Suprapubic skin (tissue), 3 donors: ENCODE measurements around the gene WDFY2.

Experiments
- POLR2A ChIP-seq, 2 donors: fragments of 450-650 bp; IDR thresholded peaks; one replicate each; pipeline ENCODE4 v1.6.1; 2017; ENCODE audit warnings: antibody characterized with exemption in 2 of 2, mild to moderate bottlenecking in 2 of 2, moderate library complexity in 2 of 2
- TF ChIP-seq, protein P1 (sequence below), 2 donors: fragments of 200-600 bp in 1 of 2; fragments of 450-650 bp in 1 of 2; sonication (generic) in 1 of 2; IDR thresholded peaks; one replicate each; pipeline ENCODE4 v1.5.1; 2016 to 2019; ENCODE audit warnings: antibody characterized with exemption in 2 of 2, mild to moderate bottlenecking in 1 of 2, moderate library complexity in 1 of 2

- TF ChIP-seq, protein P1, sequence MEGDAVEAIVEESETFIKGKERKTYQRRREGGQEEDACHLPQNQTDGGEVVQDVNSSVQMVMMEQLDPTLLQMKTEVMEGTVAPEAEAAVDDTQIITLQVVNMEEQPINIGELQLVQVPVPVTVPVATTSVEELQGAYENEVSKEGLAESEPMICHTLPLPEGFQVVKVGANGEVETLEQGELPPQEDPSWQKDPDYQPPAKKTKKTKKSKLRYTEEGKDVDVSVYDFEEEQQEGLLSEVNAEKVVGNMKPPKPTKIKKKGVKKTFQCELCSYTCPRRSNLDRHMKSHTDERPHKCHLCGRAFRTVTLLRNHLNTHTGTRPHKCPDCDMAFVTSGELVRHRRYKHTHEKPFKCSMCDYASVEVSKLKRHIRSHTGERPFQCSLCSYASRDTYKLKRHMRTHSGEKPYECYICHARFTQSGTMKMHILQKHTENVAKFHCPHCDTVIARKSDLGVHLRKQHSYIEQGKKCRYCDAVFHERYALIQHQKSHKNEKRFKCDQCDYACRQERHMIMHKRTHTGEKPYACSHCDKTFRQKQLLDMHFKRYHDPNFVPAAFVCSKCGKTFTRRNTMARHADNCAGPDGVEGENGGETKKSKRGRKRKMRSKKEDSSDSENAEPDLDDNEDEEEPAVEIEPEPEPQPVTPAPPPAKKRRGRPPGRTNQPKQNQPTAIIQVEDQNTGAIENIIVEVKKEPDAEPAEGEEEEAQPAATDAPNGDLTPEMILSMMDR (IDR thresholded peaks at IDR 0.05): no peak
- no peak for TF ChIP-seq POLR2A (IDR thresholded peaks at IDR 0.05)
Observed at GRCh38 chr13:51770681-51771417, 186.6 kb downstream of the WDFY2 start.
